Right lobe of liver (tissue), 6 donors: Measurements from ENCODE around the gene MYRF. TPM values are rescaled to one million over a fixed set of nuclear protein-coding genes. Genes with fewer than 3 reads are reported as not detected.
A peak's percentile ranks its signal among the peaks of the same experiment; 100 is the strongest.

Source experiments
- ATAC-seq, 4 donors: fragments of 200-7000 bp; cut with Tn5 transposase; one replicate each; pipeline ENCODE4 v1.9.1; 2020; ENCODE audit warnings: mild to moderate bottlenecking in 4 of 4, moderate library complexity in 4 of 4
- DNase-seq, 3 donors: peaks; one replicate each; pipeline ENCODE4 v3.0.0-alpha.2; 2020
- H3K27ac ChIP-seq, 3 donors: fragments of 200-600 bp; one replicate each; pipeline ENCODE4 v1.8.0; 2022
- H3K27me3 ChIP-seq, 2 donors: fragments of 200-600 bp; one replicate each; pipeline ENCODE4 v1.8.0; 2022
- H3K36me3 ChIP-seq, 4 donors: fragments of 200-600 bp; sonication (generic) in 1 of 4; one replicate each; pipeline versions ENCODE4 v1.5.1 to v1.8.0; 2017 to 2022; ENCODE audit warnings: control low read depth in 1 of 4
- H3K4me1 ChIP-seq, 4 donors: fragments of 200-600 bp; sonication (generic) in 1 of 4; one replicate each; pipeline versions ENCODE4 v1.5.1 to v1.8.0; 2017 to 2022; ENCODE audit warnings: control low read depth in 1 of 4
- H3K4me3 ChIP-seq, 3 donors: fragments of 200-600 bp; one replicate each; pipeline ENCODE4 v1.8.0; 2022
- H3K9me3 ChIP-seq, 4 donors: fragments of 200-600 bp; sonication (generic) in 1 of 4; one replicate each; pipeline versions ENCODE4 v1.5.1 to v1.8.0; 2017 to 2022; ENCODE audit warnings: control low read depth in 1 of 4
- POLR2A ChIP-seq: fragments of 450-650 bp; IDR thresholded peaks from one replicate; pipeline ENCODE4 v1.6.1; 2017; ENCODE audit warnings: antibody characterized with exemption, mild to moderate bottlenecking
- WGBS: methylation state at CpG from one replicate; pipeline ENCODE4 v1.1.6; 2018; ENCODE audit warnings: low coverage, low lambda C conversion rate; ENCODE audit not compliant: insufficient coverage; ENCODE audit errors: missing lambda C conversion rate; 5-methylcytosine and 5-hydroxymethylcytosine counted together
- intact Hi-C, 2 donors: fragments of 100-400 bp; cut with DNase I; formaldehyde crosslinking; loops; one replicate each; pipeline versions ENCODE4 v1.11.2 to v1.14.1; 2022
- total RNA-seq, 6 experiments: library from RNA; depleted of rRNA in 2 of 6; stranded (reverse); fragments of >200 nt in 2 of 6; fragmentation: NEBNext Ultra II Directional in 3 of 6; extraction: Animal tissue kit (Norgen Biotek cat#: 25700) in 3 of 6; gene quantifications; one replicate each; pipeline versions ENCODE4 v1.1.0 to v1.2.4, GENCODE V29; 2016 to 2023
- TF ChIP-seq, protein P1 (sequence below), 4 donors: fragments of 200-600 bp in 3 of 4; fragments of 450-650 bp in 1 of 4; IDR thresholded peaks; one replicate each; pipeline versions ENCODE4 v1.5.1 to v1.8.0; 2016 to 2022; ENCODE audit warnings: antibody characterized with exemption in 4 of 4, mild to moderate bottlenecking in 2 of 4
- donor health status: DM: no; HTN: yes; CAD: no.
- donor health status: DM: no; HTN: no; CAD: no.
- donor health status: DM: no; HTN: no; CAD: no.
- donor health status: DM: no; HTN: yes; CAD: no.
- donor health status: DM: no; HTN: yes; CAD: no.

Gene MYRF
- total RNA-seq, 6 experiments from 2014 or later: 7.6 to 16.4 (median 11.6) TPM

DNA sequence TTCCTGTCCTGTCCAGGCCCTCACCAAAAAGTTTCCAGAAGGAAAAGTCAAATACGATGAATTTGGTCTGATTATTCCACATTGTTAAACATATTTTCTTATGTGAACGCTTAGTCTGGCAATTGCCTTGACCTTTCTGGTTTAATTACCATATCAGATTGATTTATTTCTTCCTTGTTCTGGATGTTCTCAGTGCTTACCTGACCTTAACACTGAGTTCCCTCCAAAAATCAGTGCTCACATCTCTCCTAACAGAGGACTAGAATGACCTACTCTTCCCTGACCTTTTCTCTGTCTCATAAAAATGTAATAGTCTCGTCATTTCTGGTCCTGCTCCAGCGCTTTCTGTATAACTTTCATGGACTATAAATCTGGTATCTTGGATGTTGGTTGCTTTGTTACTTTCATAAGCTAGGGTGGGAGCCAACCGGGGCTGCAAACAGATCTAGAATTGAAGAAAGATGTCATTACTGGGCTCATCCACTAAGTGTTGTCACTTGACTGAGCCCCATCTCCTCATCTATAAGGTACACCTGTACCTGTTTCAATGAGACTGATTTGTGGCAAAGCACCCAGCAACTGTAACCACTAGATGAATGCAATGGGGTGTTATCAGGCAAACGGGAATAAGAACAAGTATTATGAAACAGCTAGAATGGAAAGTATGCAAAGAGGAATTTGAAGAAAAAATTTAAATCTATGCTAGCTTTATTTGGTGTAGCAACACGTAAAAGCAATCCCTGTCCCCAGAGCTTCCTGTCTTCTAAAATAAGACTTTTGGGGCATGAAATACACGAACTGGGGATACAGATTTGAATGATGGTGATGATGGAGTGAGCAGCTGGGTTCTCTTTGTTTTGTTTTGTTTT, 78.0 kb downstream of the MYRF start:
- 37% methylated on average over 8 of the region's 8 CpGs for WGBS

DNA sequence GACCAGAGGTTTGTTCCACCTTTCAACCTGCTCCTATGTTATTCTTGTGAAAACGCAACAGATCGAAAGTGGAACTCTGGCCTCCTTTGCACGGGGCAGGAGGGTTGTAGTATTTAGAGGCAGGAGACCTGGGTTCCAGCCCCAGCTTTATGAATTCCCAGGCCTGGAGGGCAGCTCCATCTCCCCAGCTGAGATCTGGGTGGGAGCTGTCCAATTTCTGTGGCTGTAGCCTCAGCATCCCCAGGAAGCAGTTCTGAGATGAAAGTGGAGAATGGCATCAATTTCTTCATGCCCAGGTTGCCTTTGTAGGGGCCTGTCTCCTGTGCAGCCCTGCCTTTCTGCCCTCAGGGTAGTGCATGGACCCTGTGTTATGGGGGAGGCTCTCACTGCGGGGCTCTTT, 79.8 kb downstream of the MYRF start:
- Histone ChIP-seq H3K4me1 (peaks cover 0 to 20% (median 9%) of the 10 kb centered on the region in 4 donors), H3K4me3 (no peak overlapping the region), H3K27ac (no peak overlapping the region), H3K9me3 (no peaks in the 10 kb centered on the region), H3K27me3 (no peaks in the 10 kb centered on the region), H3K36me3 (no peaks in the 10 kb centered on the region)
- DNase-seq (no peak), ATAC-seq (no peak)
- TF ChIP-seq, protein P1, sequence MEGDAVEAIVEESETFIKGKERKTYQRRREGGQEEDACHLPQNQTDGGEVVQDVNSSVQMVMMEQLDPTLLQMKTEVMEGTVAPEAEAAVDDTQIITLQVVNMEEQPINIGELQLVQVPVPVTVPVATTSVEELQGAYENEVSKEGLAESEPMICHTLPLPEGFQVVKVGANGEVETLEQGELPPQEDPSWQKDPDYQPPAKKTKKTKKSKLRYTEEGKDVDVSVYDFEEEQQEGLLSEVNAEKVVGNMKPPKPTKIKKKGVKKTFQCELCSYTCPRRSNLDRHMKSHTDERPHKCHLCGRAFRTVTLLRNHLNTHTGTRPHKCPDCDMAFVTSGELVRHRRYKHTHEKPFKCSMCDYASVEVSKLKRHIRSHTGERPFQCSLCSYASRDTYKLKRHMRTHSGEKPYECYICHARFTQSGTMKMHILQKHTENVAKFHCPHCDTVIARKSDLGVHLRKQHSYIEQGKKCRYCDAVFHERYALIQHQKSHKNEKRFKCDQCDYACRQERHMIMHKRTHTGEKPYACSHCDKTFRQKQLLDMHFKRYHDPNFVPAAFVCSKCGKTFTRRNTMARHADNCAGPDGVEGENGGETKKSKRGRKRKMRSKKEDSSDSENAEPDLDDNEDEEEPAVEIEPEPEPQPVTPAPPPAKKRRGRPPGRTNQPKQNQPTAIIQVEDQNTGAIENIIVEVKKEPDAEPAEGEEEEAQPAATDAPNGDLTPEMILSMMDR (IDR thresholded peaks at IDR 0.05): no peak
- intact Hi-C loops: no loop called here
- 37% methylated on average over 3 of the region's 4 CpGs for WGBS

More for the DNA sequence above, 78.0 kb downstream of the MYRF start:
- Histone ChIP-seq H3K4me3 (no peak overlapping the region), H3K27ac (peak overlapping the region in 1 of 3 donors; percentile 64), H3K9me3 (no peaks in the 10 kb centered on the region), H3K27me3 (no peaks in the 10 kb centered on the region), H3K36me3 (no peaks in the 10 kb centered on the region), H3K4me1 (peaks cover 0 to 20% (median 9%) of the 10 kb centered on the region in 4 donors)
- intact Hi-C loops: no loop called here
- no peak for DNase-seq
- ATAC-seq: no peak
- no peak for TF ChIP-seq POLR2A
- TF ChIP-seq, protein P1 (IDR thresholded peaks at IDR 0.05): no peak

DNA sequence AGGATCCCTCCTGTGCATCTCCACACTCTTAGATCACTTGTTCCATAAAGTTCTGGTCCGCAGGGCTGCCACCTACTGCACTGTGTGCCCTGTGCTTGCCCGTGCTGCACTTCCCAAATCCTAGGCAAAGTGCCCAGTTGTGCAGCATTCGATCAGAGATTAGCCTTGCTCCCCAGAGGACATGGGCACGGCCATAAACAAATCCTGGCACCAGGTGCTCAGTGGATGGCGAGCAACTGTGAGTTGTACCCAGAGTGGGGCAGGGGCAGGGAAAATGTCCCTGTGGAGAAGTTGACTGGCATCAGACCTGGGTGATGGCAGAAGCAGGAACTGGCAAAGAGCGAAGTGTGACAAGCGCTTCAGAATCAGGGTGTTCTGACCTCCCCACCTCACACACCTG, 80.3 kb downstream of the MYRF start:
- H3K27me3 ChIP-seq: no peaks in the 10 kb centered on the region
- no peak for TF ChIP-seq POLR2A
- TF ChIP-seq, protein P1 (IDR thresholded peaks at IDR 0.05): no peak
- H3K9me3 ChIP-seq: no peaks in the 10 kb centered on the region
- no peak overlapping the region for H3K4me3 ChIP-seq
- H3K27ac ChIP-seq: no peak overlapping the region
- ATAC-seq (peak in 3 of 4 donors; percentile 14 to 73 (median 52)), DNase-seq (peak; percentile 41 to 74 (median 65))
- no peaks in the 10 kb centered on the region for H3K36me3 ChIP-seq
- intact Hi-C loops: no loop called here
- 40% methylated on average over 6 of the region's 7 CpGs for WGBS
- H3K4me1 ChIP-seq: peaks cover 0 to 20% (median 9%) of the 10 kb centered on the region in 4 donors

DNA sequence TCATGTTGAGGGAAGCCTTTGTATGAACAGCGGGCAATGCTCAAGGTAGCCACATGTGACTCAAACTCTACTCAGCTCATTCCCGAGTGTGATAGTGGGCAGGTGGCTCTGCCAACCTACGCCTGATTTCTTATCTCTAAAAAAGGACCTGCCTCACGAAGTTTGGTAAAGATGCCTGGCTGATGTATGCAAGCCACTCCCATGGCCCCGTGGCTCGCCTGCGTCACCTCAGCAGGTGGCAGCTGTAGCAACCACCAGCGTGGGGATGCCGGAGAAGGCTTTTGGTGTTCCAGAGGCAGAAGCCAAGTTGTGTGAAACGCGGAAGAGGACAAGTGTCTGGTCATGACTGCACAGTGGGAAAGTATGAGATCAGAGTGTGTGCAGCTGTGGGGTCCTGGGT, 81.0 kb downstream of the MYRF start:
- intact Hi-C loops: no loop called here
- TF ChIP-seq POLR2A: no peak
- TF ChIP-seq, protein P1 (IDR thresholded peaks at IDR 0.05): no peak
- peaks cover 0 to 20% (median 9%) of the 10 kb centered on the region in 4 donors for H3K4me1 ChIP-seq
- no peak overlapping the region for H3K27ac ChIP-seq
- no peaks in the 10 kb centered on the region for H3K36me3 ChIP-seq
- 90% methylated on average over 8 of the region's 11 CpGs for WGBS
- H3K27me3 ChIP-seq: no peaks in the 10 kb centered on the region
- no peaks in the 10 kb centered on the region for H3K9me3 ChIP-seq
- DNase-seq: no peak
- ATAC-seq: no peak
- no peak overlapping the region for H3K4me3 ChIP-seq
